H9 (cell line): ENCODE results near the gene ADAMTSL3. TPM values are rescaled to one million over a fixed set of nuclear protein-coding genes. Genes with fewer than 3 reads are reported as not detected.

Experiments used
- DNase-seq: peaks from one replicate; pipeline ENCODE4 v3.0.0-alpha.2; 2017
- H2AFZ ChIP-seq: one replicate; pipeline ENCODE4 v1.6.1; 2013; ENCODE audit warnings: mild to moderate bottlenecking, low read length, control low read depth, moderate library complexity
- H2AK5ac ChIP-seq: 2 replicates; pipeline ENCODE4 v1.6.1; 2013; ENCODE audit warnings: low read length, control low read depth, mixed read lengths; ENCODE audit not compliant: insufficient read length
- H2BK120ac ChIP-seq: one replicate; pipeline ENCODE4 v1.6.1; 2013; ENCODE audit warnings: low read depth, mild to moderate bottlenecking, low read length, control low read depth, inconsistent platforms; ENCODE audit not compliant: poor library complexity, severe bottlenecking
- H2BK12ac ChIP-seq: 2 replicates; pipeline ENCODE4 v1.6.1; 2013; ENCODE audit warnings: low read length, control low read depth, mixed read lengths, low read depth; ENCODE audit not compliant: insufficient read length
- H2BK15ac ChIP-seq: 2 replicates; pipeline ENCODE4 v1.6.1; 2013; ENCODE audit warnings: low read depth, low read length, control low read depth
- H2BK20ac ChIP-seq: one replicate; pipeline ENCODE4 v1.6.1; 2013; ENCODE audit warnings: low read depth, mild to moderate bottlenecking, low read length, control low read depth, inconsistent platforms; ENCODE audit not compliant: poor library complexity, severe bottlenecking
- H2BK5ac ChIP-seq: 2 replicates; pipeline ENCODE4 v1.6.1; 2013; ENCODE audit warnings: low read length, control low read depth, mixed read lengths; ENCODE audit not compliant: insufficient read length
- H3K14ac ChIP-seq: 2 replicates; pipeline ENCODE4 v1.6.1; 2013; ENCODE audit warnings: low read length, control low read depth; ENCODE audit not compliant: insufficient read depth
- H3K18ac ChIP-seq: 2 replicates; pipeline ENCODE4 v1.6.1; 2013; ENCODE audit warnings: low read depth, mild to moderate bottlenecking, mixed read lengths, low read length, control low read depth; ENCODE audit not compliant: insufficient read length
- H3K23ac ChIP-seq: 2 replicates; pipeline ENCODE4 v1.6.1; 2013; ENCODE audit warnings: low read length, control low read depth, mixed read lengths, low read depth; ENCODE audit not compliant: insufficient read length
- H3K23me2 ChIP-seq: 2 replicates; pipeline ENCODE4 v1.6.1; 2013; ENCODE audit warnings: low read depth, mild to moderate bottlenecking, mixed read lengths, low read length, control low read depth; ENCODE audit not compliant: insufficient read length, poor library complexity, severe bottlenecking
- H3K27ac ChIP-seq: 2 replicates; pipeline ENCODE4 v1.5.1; 2013; ENCODE audit warnings: low read length, control low read depth, mixed read lengths, low read depth; ENCODE audit not compliant: insufficient read length
- H3K27me3 ChIP-seq: 2 replicates; pipeline ENCODE4 v1.6.1; 2013; ENCODE audit warnings: low read length, control low read depth, inconsistent platforms; ENCODE audit not compliant: insufficient read depth
- H3K4ac ChIP-seq: 2 replicates; pipeline ENCODE4 v1.6.1; 2013; ENCODE audit warnings: low read depth, mild to moderate bottlenecking, control low read depth, inconsistent platforms, low read length, moderate library complexity
- H3K4me1 ChIP-seq: 2 replicates; pipeline ENCODE4 v1.6.1; 2013; ENCODE audit warnings: low read length, control low read depth, inconsistent platforms; ENCODE audit not compliant: insufficient read depth
- H3K4me2 ChIP-seq: 2 replicates; pipeline ENCODE4 v1.6.1; 2013; ENCODE audit warnings: low read length, control low read depth, mixed read lengths; ENCODE audit not compliant: insufficient read length, insufficient read depth
- H3K56ac ChIP-seq: 2 replicates; pipeline ENCODE4 v1.6.1; 2013; ENCODE audit warnings: low read depth, mild to moderate bottlenecking, mixed read lengths, low read length, control low read depth; ENCODE audit not compliant: insufficient read length
- H3K79me1 ChIP-seq: 2 replicates; pipeline ENCODE4 v1.6.1; 2013; ENCODE audit warnings: low read depth, mild to moderate bottlenecking, moderate library complexity, low read length, control low read depth, inconsistent platforms; ENCODE audit not compliant: insufficient read depth, poor library complexity, severe bottlenecking
- H3K79me2 ChIP-seq: 2 replicates; pipeline ENCODE4 v1.6.1; 2013; ENCODE audit warnings: low read length, control low read depth, inconsistent platforms; ENCODE audit not compliant: insufficient read depth
- H3K9ac ChIP-seq: 2 replicates; pipeline ENCODE4 v1.6.1; 2013; ENCODE audit warnings: low read length, control low read depth, mixed read lengths; ENCODE audit not compliant: insufficient read length; ENCODE audit errors: extremely low read depth
- H3K9me3 ChIP-seq: one replicate; pipeline ENCODE4 v1.6.1; 2013; ENCODE audit warnings: low read depth, low read length, inconsistent platforms; ENCODE audit not compliant: control insufficient read depth
- H3T11ph ChIP-seq: one replicate; pipeline ENCODE4 v1.6.1; 2013; ENCODE audit warnings: mild to moderate bottlenecking, low read length, control low read depth, inconsistent platforms
- H4K20me1 ChIP-seq: one replicate; pipeline ENCODE4 v1.6.1; 2013; ENCODE audit not compliant: control insufficient read depth, insufficient read length, insufficient read depth
- H4K5ac ChIP-seq: 2 replicates; pipeline ENCODE4 v1.6.1; 2013; ENCODE audit warnings: low read depth, mild to moderate bottlenecking, mixed read lengths, low read length, control low read depth; ENCODE audit not compliant: insufficient read length
- H4K8ac ChIP-seq: replicated peaks from 2 replicates; pipeline ENCODE4 v1.6.1; 2013; ENCODE audit warnings: low read length, control low read depth, mixed read lengths, low read depth; ENCODE audit not compliant: insufficient read length
- H4K91ac ChIP-seq: 2 replicates; pipeline ENCODE4 v1.6.1; 2013; ENCODE audit warnings: low read depth, mild to moderate bottlenecking, moderate library complexity, mixed read lengths, low read length, control low read depth; ENCODE audit not compliant: insufficient read length
- H3K27ac Mint-ChIP-seq, 3 experiments: 2 replicates in 2 of 3; 3 replicates in 1 of 3; pipeline ENCODE4 v1.8.0; 2020 to 2021; ENCODE audit warnings: mixed read lengths in 3 of 3, mild to moderate bottlenecking in 1 of 3, moderate library complexity in 1 of 3
- H3K27me3 Mint-ChIP-seq: 2 replicates; pipeline ENCODE4 v1.8.0; 2021; ENCODE audit warnings: low read depth, mild to moderate bottlenecking, moderate library complexity, mixed read lengths
- H3K36me3 Mint-ChIP-seq, 3 experiments: 2 replicates in 2 of 3; 3 replicates in 1 of 3; pipeline ENCODE4 v1.8.0; 2020 to 2021; ENCODE audit warnings: low read depth in 3 of 3, mixed read lengths in 3 of 3; ENCODE audit not compliant: insufficient read depth in 1 of 3
- H3K4me1 Mint-ChIP-seq, 2 experiments: 2 replicates each; pipeline ENCODE4 v1.8.0; 2020; ENCODE audit warnings: mixed read lengths in 2 of 2
- H3K4me3 Mint-ChIP-seq, 2 experiments: 2 replicates in 1 of 2; 3 replicates in 1 of 2; pipeline ENCODE4 v1.8.0; 2020 to 2021; ENCODE audit warnings: mild to moderate bottlenecking in 2 of 2, mixed read lengths in 2 of 2, moderate library complexity in 1 of 2
- H3K9me3 Mint-ChIP-seq, 2 experiments: 2 replicates in 1 of 2; 3 replicates in 1 of 2; pipeline ENCODE4 v1.8.0; 2020; ENCODE audit warnings: mild to moderate bottlenecking in 2 of 2, mixed read lengths in 2 of 2, moderate library complexity in 1 of 2
- CTCF ChIP-seq: fragments of 200-600 bp; sonication (generic); conservative IDR thresholded peaks from 3 replicates; pipeline ENCODE4 v1.8.0; 2021; ENCODE audit warnings: antibody characterized with exemption, mild to moderate bottlenecking
- total RNA-seq: library from RNA; stranded (reverse); gene quantifications from 2 replicates; pipeline ENCODE4 v1.2.1, GENCODE V29; 2021

ADAMTSL3 gene
- total RNA-seq, 1 experiment from 2014 or later: 0.39 TPM

- no peaks in the 10 kb centered on the region for H3K27me3 ChIP-seq
- no peak overlapping the region for H2BK5ac ChIP-seq
- H3K4me1 ChIP-seq: no peaks in the 10 kb centered on the region; the same call in 1 of the 2 replicates
- no peaks in the 10 kb centered on the region for H3K79me2 ChIP-seq
- H4K91ac ChIP-seq: no peak overlapping the region
- H3K9ac ChIP-seq: no peak overlapping the region
- H3K56ac ChIP-seq: no peak overlapping the region
- Mint-ChIP-seq H3K27ac (peak overlapping the region in 1 of 3 experiments; percentile 48; a peak in 1 of 7 replicates), H3K9me3 (no peaks in the 10 kb centered on the region), H3K36me3 (no peaks in the 10 kb centered on the region), H3K27me3 (no peaks in the 10 kb centered on the region), H3K4me1 (no peaks in the 10 kb centered on the region), H3K4me3 (no peak overlapping the region)
- no peak overlapping the region for H4K5ac ChIP-seq
- no peak overlapping the region for H2AK5ac ChIP-seq
- H3K23me2 ChIP-seq: no peaks in the 10 kb centered on the region
- H3T11ph ChIP-seq: no peak overlapping the region
- no peak overlapping the region for H3K18ac ChIP-seq
- H3K79me1 ChIP-seq: no peaks in the 10 kb centered on the region
- H2BK120ac ChIP-seq: no peak overlapping the region
- no peak for DNase-seq
- H3K14ac ChIP-seq: no peak overlapping the region
- no peak overlapping the region for H3K27ac ChIP-seq
- H3K4me2 ChIP-seq: no peak overlapping the region
- H3K23ac ChIP-seq: no peak overlapping the region
- H2BK15ac ChIP-seq: no peak overlapping the region; the same call in 1 of the 2 replicates
- H3K9me3 ChIP-seq: no peaks in the 10 kb centered on the region
- H4K8ac ChIP-seq: no peak overlapping the region
- no peak overlapping the region for H2BK12ac ChIP-seq
- no peaks in the 10 kb centered on the region for H4K20me1 ChIP-seq
- H2BK20ac ChIP-seq: no peak overlapping the region
- TF ChIP-seq CTCF: no peak
- H2AFZ ChIP-seq: no peak overlapping the region
- no peak overlapping the region for H3K4ac ChIP-seq
Measured at GRCh38 chr15:83714939-83715628, 61.2 kb downstream of the ADAMTSL3 start.
